Astrocyte of the spinal cord (primary cell): Measurements from ENCODE around the gene TEX38.

Experiments used
- DNase-seq: peaks from one replicate; pipeline ENCODE4 v3.0.0; 2011; ENCODE audit warnings: low read depth, low spot score
- H3K4me3 ChIP-seq: 2 replicates; pipeline ENCODE4 v1.5.1; 2011; ENCODE audit warnings: low read depth, mild to moderate bottlenecking, low read length, moderate library complexity
- CTCF ChIP-seq: IDR thresholded peaks from 2 replicates; pipeline ENCODE4 v1.5.1; 2012; ENCODE audit warnings: low read depth, mild to moderate bottlenecking, low read length, inconsistent platforms
- in situ Hi-C: cut with HindIII; loops from 2 replicates; pipeline ENCODE4 v1.10.0; 2017; ENCODE audit warnings: low sequenced_read_pairs

The TEX38 gene

DNA sequence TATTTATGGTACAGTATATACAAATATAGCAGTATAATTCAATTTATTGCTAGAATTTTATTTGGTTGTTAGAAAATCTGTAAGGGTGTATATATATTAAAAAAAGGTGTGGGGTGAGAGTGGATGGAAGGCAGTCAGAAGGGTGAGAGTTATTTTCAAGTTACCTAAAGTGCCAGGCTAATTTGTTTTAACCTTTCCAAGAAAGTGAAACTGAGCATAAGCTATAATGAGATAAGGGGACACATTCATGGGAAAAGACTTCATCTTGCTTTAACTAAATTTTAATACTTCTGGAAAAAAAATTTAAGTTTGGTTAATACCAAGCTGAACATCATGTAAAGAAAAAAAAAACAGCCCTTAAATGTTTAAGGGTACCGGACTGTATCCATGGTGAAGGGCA is 4.9 kb downstream of the TEX38 start:
- DNase-seq: no peak
- no peak overlapping the region for H3K4me3 ChIP-seq

GRCh38 chr1:46677339-46677738 is 5.7 kb downstream of the TEX38 start:
- no peak overlapping the region for H3K4me3 ChIP-seq
- DNase-seq: no peak
- no peak for TF ChIP-seq CTCF
- in situ Hi-C loops: no loop called here

More for the DNA sequence above, 4.9 kb downstream of the TEX38 start:
- TF ChIP-seq CTCF: no peak
- in situ Hi-C loops: no loop called here

DNA sequence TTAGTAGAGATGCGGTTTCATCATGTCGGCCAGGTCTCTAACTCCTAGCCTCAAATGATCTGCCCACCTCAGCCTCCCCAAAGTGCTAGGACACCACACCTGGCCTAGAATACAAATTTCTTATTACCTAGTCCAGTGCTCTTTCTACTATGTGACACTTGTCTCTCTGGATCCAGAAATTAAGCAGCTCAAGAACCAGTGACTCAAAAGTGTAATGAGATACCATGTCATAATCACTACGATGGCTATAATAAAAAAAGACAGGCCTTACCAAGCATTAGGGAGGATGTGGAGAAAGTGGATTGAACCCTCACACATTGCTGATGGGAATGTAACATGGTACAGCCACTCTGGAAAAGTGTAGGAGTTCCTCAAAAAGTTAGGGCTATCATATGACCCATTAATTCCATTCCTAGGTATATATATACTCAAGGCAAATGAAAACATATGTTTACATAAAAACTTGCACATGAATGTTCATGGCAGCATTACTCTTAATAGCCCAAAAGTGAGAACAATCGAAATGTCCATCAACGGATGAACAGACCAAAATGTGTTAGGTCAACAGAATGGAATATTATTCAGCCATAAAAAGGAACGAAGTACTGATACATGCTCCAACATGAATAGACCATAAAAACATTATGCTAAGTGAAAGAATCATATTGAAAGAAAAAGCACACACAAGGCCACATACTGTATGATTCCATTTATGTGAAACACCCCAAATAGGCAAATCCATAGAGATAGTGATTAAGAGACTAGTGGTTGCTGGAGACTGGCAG is 8.3 kb downstream of the TEX38 start:
- in situ Hi-C loops: no loop called here
- no peak overlapping the region for H3K4me3 ChIP-seq
- TF ChIP-seq CTCF: no peak
- no peak for DNase-seq

DNA sequence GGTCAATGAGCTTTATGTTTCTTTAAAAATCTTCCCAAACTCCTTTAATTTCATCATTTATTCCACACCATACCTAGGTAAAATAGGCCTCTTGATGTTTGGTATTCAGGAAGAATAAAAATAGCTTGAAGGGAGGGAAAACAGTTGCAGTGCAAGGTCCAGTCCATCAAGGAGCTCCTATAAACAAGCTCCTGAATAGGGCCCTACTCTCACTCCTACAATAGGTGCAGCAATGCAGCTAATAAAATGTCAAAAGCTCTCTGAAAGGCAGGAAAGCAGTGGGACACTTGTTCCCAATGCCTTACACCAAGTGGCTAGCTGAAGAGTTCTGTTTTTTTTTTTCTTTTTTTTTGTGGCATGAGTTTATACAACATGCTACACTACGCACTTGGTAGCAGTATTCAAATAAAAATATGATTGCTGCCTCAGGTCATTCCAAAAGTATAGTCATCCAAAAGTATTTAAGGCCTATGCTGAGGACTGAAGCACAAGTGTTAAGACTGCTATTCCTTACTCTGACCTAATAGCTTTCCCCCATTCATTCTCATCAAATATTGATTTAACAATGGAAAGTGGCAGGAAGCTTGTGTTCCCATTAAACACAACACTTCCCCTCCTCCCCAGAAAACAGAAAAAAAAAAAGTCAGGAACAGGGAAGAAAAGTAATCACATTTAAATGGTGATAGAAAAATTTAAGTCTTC is 9.8 kb downstream of the TEX38 start:
- no peak for TF ChIP-seq CTCF
- in situ Hi-C loops: no loop called here
- no peak overlapping the region for H3K4me3 ChIP-seq
- no peak for DNase-seq

DNA sequence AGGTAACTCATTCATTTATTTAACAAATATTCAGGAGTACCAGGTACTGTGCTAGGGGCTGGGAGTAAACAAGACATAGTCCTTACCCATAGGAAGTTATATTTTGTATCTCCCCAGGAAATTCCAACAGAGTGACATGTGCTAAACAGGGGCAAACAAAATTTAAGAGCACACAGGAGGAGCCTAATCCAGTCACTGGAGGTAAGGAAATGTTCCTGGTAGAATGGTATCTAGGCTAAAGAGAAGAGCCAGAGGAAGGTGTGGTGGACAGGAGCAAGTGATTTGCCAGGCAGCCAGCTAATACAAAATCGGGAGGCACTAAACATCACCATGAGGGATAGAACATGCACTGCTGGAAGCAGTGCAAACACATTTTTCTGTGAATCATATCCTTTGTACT is 10.4 kb downstream of the TEX38 start:
- no peak overlapping the region for H3K4me3 ChIP-seq
- no peak for DNase-seq
- in situ Hi-C loops: no loop called here
- TF ChIP-seq CTCF: no peak

DNA sequence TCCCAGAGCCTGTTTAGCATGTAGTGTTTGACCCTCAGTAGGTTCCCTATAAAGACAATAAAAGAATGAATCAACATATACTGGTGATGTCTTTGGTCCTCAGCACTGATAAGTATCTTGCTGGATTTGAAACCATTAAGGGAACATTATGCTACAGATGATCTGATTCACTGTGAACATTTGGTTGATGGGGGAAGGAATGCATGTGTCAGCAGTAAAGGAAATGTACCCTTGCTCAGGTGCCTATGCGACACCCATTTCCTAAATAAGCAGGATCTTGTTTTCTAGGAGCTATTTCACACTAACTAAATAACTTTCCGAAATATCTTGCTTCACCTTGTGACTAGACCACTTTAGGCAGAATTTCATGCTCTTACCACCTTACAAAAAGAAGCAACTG is 13.0 kb downstream of the TEX38 start:
- DNase-seq: no peak
- in situ Hi-C loops: no loop called here
- no peak for TF ChIP-seq CTCF
- no peak overlapping the region for H3K4me3 ChIP-seq
